ENCODE data around the gene CEP170B. TPM values are rescaled to one million over a fixed set of nuclear protein-coding genes. Genes with fewer than 3 reads are reported as not detected.

CEP170B gene
- total and polyA plus RNA-seq, 2 donors (not counting 1 experiment from before 2014, with no cell fraction given): 0.16 to 0.59 TPM

DNA sequence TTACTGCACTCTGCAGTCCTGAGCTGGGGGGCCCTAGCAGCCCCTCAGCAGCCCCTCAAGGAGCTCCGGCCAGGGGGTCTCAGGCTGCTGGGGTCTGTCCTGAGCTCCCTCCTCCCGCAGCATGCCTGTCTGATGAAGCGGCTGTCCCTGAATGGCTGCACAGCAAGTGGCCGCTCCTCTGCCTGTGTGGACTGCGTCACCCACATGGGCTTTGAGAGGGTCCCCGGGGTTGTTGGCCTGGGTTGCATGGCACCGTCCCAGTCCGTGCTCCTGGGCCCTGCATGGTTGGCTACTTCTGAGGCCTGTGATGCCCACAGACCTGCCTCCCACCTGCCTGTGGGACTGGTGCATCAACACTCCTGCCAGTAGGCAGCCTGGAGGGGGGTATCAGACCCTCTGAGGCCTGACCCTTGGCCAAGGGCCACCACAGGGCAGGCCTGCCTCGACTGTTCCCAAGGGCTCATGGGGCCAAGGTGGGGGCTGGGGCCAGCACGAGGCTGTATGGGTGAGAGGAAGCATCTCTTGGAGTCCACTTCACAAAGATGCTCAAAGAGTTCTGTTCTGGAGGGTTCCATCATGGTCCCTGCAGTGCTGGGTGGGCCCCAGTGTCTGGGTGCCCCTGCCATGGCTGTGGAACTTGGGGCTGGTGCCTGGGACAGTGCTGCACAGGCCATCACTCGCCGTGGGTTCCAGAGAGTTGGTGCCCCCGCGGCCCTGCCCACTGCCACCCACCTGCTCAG lies 12.2 kb downstream of the CEP170B start:
- no peak for DNase-seq
- no peak overlapping the region for H3K27ac ChIP-seq (ENCODE audit: low read length in 2 of 2)
- WGBS (ENCODE audit: insufficient coverage): 88% methylated on average over 10 of the region's 14 CpGs
- no peak overlapping the region for H3K9ac ChIP-seq (ENCODE audit: low read length)
- TF ChIP-seq, protein P1, sequence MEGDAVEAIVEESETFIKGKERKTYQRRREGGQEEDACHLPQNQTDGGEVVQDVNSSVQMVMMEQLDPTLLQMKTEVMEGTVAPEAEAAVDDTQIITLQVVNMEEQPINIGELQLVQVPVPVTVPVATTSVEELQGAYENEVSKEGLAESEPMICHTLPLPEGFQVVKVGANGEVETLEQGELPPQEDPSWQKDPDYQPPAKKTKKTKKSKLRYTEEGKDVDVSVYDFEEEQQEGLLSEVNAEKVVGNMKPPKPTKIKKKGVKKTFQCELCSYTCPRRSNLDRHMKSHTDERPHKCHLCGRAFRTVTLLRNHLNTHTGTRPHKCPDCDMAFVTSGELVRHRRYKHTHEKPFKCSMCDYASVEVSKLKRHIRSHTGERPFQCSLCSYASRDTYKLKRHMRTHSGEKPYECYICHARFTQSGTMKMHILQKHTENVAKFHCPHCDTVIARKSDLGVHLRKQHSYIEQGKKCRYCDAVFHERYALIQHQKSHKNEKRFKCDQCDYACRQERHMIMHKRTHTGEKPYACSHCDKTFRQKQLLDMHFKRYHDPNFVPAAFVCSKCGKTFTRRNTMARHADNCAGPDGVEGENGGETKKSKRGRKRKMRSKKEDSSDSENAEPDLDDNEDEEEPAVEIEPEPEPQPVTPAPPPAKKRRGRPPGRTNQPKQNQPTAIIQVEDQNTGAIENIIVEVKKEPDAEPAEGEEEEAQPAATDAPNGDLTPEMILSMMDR (IDR thresholded peaks at IDR 0.05): no peak
- no peak for TF ChIP-seq EZH2 (IDR thresholded peaks at IDR 0.05; ENCODE audit: borderline replicate concordance, insufficient read depth, low read depth, low read length, poor library complexity, severe bottlenecking)
- Mint-ChIP-seq H3K9me3 (ENCODE audit: insufficient read depth) (no peaks in the 10 kb centered on the region), H3K27ac (no peak overlapping the region), H3K4me3 (no peak overlapping the region), H3K4me1 (peaks cover 10% of the 10 kb centered on the region), H3K27me3 (peaks cover 10% of the 10 kb centered on the region)
- ChIA-PET CTCF (no interaction called here), POLR2A (no interaction called here)
- H3K79me2 ChIP-seq (ENCODE audit: control insufficient read depth, insufficient read depth, low read length): no peaks in the 10 kb centered on the region
- no peak overlapping the region for H3K4me3 ChIP-seq (ENCODE audit: control extremely low read depth in 1 of 5, extremely low read depth in 1 of 5, insufficient read depth in 1 of 5, low read depth in 2 of 5, low read length in 4 of 5)
- H3K27me3 ChIP-seq (replicated peaks in 1 of 4; ENCODE audit: control extremely low read depth in 1 of 4, control insufficient read depth in 3 of 4, insufficient read depth in 4 of 4, low read length in 3 of 4): peaks cover 0 to 21% (median 0%) of the 10 kb centered on the region in 4 experiments
- H3K36me3 ChIP-seq (replicated peaks in 1 of 2; ENCODE audit: control extremely low read depth in 1 of 2, control insufficient read depth in 1 of 2, extremely low read depth in 1 of 2, insufficient read depth in 2 of 2, low read length in 1 of 2): no peaks in the 10 kb centered on the region
- H3K9me3 ChIP-seq (ENCODE audit: control extremely low read depth in 1 of 3, control insufficient read depth in 2 of 3, insufficient read depth in 1 of 3, low read length in 2 of 3): peaks cover 0 to 17% (median 0%) of the 10 kb centered on the region in 3 donors
- no peak overlapping the region for H2AFZ ChIP-seq (ENCODE audit: insufficient read depth, low read depth, low read length, poor library complexity, severe bottlenecking)
- no peaks in the 10 kb centered on the region for H4K20me1 ChIP-seq (ENCODE audit: control insufficient read depth, insufficient read depth, low read length, poor library complexity, severe bottlenecking)
- H3K4me2 ChIP-seq (replicated peaks; ENCODE audit: low read depth, low read length, poor library complexity, severe bottlenecking): no peak overlapping the region
- no peak for ATAC-seq (ENCODE audit: low read depth)
- intact Hi-C loops (cut with micrococcal nuclease): no loop called here
- H3K4me1 ChIP-seq (ENCODE audit: control insufficient read depth in 2 of 2, insufficient read depth in 2 of 2, low read length in 2 of 2): peaks cover 0 to 12% of the 10 kb centered on the region in 2 donors

DNA sequence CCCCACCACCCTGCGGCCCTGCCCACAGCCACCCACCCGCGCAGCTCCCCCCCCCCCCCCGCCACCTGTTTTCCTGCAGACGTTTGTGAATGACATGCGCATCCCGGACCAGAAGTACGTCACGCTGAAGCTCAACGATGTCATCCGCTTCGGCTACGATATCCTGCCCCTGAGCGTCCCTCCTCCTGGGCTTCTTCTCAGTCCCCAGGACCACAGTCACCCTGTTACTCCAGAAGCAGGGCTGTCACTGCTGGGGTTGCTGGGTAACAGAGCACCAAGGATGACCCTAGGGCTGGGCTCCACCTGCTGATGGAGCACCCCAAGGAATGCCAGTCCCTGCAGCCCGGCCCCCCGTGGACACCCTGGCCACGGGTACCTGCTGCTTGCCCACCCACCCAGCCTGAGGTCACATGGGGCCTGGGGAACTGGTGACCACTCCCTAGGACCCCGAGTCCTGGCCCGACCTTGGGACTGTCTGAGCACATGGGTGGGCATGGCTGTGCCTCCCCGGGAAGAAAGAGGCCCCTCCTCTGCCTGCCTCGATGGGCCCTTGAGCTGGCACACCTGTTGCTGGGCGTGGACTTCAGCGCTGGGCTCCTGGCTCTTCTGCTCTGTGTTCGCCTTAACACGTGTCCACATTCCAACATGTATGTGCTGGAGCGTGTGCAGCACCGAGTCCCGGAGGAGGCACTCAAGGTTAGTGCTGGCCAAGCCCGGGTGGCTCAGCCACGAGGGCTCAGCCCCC lies 12.9 kb downstream of the CEP170B start:
- no peak overlapping the region for H3K27ac Mint-ChIP-seq
- Histone ChIP-seq H2AFZ (ENCODE audit: insufficient read depth, low read depth, low read length, poor library complexity, severe bottlenecking) (no peak overlapping the region), H3K9me3 (ENCODE audit: control extremely low read depth in 1 of 3, control insufficient read depth in 2 of 3, insufficient read depth in 1 of 3, low read length in 2 of 3) (peaks cover 0 to 17% (median 0%) of the 10 kb centered on the region in 3 donors), H3K27ac (ENCODE audit: low read length in 2 of 2) (no peak overlapping the region), H3K79me2 (ENCODE audit: control insufficient read depth, insufficient read depth, low read length) (no peaks in the 10 kb centered on the region), H3K4me1 (ENCODE audit: control insufficient read depth in 2 of 2, insufficient read depth in 2 of 2, low read length in 2 of 2) (peaks cover 0 to 6% of the 10 kb centered on the region in 2 donors), H3K4me3 (ENCODE audit: control extremely low read depth in 1 of 5, extremely low read depth in 1 of 5, insufficient read depth in 1 of 5, low read depth in 2 of 5, low read length in 4 of 5) (no peak overlapping the region), H3K36me3 (replicated peaks in 1 of 2; ENCODE audit: control extremely low read depth in 1 of 2, control insufficient read depth in 1 of 2, extremely low read depth in 1 of 2, insufficient read depth in 2 of 2, low read length in 1 of 2) (no peaks in the 10 kb centered on the region), H3K4me2 (replicated peaks; ENCODE audit: low read depth, low read length, poor library complexity, severe bottlenecking) (no peak overlapping the region), H3K27me3 (replicated peaks in 1 of 4; ENCODE audit: control extremely low read depth in 1 of 4, control insufficient read depth in 3 of 4, insufficient read depth in 4 of 4, low read length in 3 of 4) (peaks cover 0 to 21% (median 0%) of the 10 kb centered on the region in 4 experiments), H3K9ac (ENCODE audit: low read length) (no peak overlapping the region), H4K20me1 (ENCODE audit: control insufficient read depth, insufficient read depth, low read length, poor library complexity, severe bottlenecking) (no peaks in the 10 kb centered on the region)
- POLR2A ChIA-PET: no interaction called here
- CTCF ChIA-PET: no interaction called here
- DNase-seq (no peak), ATAC-seq (ENCODE audit: low read depth) (no peak)
- no peak overlapping the region for H3K4me3 Mint-ChIP-seq
- TF ChIP-seq, protein P1 (IDR thresholded peaks at IDR 0.05): no peak
- no peak for TF ChIP-seq EZH2 (IDR thresholded peaks at IDR 0.05; ENCODE audit: borderline replicate concordance, insufficient read depth, low read depth, low read length, poor library complexity, severe bottlenecking)
- no peaks in the 10 kb centered on the region for H3K9me3 Mint-ChIP-seq (ENCODE audit: insufficient read depth)
- H3K4me1 Mint-ChIP-seq: peaks cover 3% of the 10 kb centered on the region
- 81% methylated on average over 26 of the region's 30 CpGs for WGBS (ENCODE audit: insufficient coverage)
- intact Hi-C loops (cut with micrococcal nuclease): no loop called here
- peaks cover 3% of the 10 kb centered on the region for H3K27me3 Mint-ChIP-seq
